CMK (cell line): Measurements from ENCODE around the gene CISD3.
A peak's percentile ranks its signal among the peaks of the same experiment; 100 is the strongest.

Experiments used
- DNase-seq: peaks from one replicate; pipeline ENCODE4 v3.0.0-alpha.2; 2010; ENCODE audit warnings: low read depth

CISD3 gene

DNA sequence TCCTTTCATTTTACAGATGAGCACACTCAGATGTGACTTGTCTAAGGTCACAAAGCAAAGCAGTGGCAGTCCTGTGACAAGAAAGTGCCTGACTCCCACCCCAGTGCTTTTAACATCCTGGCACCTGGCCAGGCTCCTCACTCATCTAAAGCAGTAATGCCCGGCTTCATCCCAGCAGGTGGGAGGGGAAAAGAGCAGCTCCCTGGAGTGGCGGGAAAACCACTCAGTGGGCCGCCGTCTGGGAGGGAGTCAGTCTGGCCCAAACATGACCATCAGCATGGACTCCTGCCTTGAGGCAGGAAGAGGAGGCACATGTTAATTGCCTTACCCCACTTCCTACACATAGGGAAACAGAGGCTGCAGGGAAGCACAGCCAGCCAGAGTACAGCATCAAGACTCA lies 15.4 kb downstream of the CISD3 start:
- no peak for DNase-seq

DNA sequence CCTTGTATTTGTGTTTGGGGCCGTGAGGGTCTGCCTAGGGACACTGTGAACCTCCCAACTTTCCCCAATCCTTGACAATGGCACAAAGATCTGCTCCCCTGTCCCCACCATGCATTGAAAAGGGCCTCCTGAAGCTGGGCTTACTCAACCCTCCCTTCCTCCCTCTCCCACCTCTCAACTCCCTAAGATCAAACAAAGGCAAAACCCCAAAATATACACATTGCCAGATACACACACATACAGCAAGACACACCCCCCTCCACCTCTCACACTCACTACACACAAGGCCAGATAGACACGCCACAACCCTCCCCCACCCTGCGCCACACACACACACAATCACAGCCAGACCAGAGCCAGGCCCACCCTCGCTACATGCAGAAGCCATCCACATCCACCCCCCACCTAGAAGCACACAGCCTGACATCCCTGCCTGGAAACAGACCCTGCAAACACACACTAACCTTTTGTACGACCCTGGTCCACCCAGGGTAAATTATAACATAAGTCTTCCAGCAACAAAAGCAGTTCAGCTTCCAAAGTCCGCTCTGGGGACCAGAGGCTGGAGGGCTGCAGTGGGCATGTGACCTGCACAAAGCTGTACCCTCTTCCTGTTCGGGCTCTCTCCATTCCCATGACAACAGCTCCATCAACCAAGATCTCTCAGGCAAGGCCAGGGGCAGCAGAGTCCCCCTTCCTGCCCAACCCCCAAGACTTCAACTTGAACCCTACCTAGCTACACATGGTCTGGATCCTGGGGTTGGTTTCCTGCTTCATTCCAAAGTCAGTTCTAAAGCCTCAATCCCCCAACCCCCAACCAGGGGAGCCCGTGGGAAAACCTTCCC lies 16.1 kb downstream of the CISD3 start:
- DNase-seq = no peak

DNA sequence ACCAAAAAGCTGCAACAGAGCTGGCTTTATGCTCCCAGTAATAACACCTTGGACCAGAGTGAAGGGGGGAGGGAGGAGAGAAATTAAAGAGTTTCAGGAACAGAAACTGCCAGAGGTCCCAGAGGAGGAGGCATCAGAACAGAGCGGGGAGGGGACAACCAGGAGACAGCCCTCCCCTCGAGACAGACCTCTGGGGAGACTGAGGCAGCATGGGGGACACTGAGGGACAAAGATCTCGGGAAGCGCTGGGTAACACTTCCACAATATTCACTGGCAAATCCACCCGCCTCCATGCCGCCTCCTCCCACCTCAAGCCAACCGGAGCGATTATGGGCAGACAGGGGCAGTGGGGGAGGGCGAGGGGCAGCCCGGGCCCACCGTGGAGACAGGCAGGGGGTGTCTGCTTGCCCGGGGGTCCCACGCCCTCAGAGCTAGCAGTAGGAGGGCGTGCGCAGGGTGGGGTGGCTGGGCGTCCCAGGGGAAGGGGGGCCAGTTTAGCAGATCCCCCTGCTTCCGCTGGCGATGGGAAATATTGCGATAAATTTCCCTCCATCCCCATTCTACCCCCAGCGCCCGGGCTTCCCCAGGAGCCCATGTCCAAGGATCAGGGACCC lies 16.8 kb downstream of the CISD3 start:
- DNase-seq = no peak

DNA sequence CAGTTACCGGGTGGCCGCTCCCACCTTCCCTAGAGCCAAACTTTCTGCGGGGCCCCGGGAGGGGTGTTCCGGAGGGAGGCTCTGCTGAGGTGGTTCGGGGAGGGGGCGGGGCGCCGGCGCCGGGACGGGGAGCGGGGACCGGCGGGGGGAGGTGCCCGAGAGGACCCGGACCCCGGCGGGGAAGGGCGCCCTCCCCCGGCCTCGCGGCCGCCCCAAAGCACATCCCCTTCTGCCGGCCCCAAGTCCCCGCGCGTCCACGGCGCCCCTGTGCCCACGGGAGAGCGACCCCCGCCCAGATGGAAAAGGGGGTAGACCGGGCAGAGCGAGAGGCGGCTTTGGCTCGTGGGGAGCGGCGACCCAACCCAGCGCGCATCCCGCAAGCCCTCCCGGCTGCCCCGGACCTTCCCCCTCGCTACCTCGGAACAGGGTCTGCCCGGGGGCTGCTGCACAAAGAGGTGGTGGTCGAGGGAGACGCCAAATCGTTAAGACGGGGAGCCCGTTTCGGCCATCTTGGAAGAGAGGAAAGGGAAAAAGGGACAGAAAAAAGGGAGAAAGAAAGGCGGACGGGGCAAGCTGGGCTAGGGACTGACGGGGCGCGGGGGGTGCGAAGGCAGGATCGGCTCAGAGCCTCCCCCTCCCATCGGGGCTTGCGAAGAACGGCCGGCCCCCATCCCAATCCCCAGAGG lies 17.5 kb downstream of the CISD3 start:
- peak; percentile 49 for DNase-seq

GRCh38 chr17:38748149-38748891 lies 18.2 kb downstream of the CISD3 start, which contains the start of gene PCGF2:
TSS of gene PCGF2 (minus strand) at chr17:38748336. CDS start at chr17:38740402, 7,934 bp downstream.
- DNase-seq = peak; percentile 78

GRCh38 chr17:38748892-38749222 lies 18.7 kb downstream of the CISD3 start:
- DNase-seq = no peak

DNA sequence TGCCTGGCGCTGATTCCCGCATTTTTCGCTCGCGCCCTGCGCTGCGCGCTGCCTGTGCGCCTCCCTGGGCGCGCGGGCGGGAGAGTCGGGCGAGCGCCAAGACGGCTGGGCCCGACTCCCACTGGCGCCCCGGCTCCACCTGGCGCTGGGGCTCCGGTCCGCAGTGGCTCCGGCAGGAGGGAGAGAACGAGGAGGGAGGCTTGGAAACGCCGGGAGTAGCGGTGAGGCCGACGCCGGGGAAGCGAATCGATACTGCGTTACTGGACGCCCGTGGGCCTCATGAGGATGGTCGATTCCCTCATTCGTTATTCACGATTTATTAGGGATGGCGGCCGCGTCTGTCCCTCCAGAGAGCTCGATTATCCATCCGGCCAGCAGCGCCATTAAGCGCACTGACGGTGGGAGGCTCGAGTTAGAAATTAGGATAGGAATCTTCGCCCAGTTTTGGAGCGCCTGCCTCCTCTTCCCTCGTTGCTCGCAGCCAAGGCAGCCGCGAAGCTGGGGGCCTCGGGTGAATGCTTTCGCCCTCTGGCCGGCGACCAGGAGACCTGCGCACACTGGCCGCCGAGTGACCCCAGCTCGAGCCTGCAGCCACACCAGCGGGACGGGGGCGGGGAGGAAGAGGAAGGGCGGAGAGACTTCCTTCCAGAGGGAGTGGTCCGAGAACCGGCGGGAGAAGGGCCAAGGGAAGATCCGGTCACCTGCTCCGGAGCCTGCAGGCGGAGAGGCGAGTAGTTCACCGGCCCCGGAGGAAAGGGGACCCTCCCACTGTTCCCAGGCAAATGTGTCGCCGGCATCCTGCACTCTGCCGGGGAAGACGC lies 19.3 kb downstream of the CISD3 start:
- peak; percentile 84 for DNase-seq

- no peak for DNase-seq
Observed at GRCh38 chr17:38750044-38750311, 19.8 kb downstream of the CISD3 start.

DNA sequence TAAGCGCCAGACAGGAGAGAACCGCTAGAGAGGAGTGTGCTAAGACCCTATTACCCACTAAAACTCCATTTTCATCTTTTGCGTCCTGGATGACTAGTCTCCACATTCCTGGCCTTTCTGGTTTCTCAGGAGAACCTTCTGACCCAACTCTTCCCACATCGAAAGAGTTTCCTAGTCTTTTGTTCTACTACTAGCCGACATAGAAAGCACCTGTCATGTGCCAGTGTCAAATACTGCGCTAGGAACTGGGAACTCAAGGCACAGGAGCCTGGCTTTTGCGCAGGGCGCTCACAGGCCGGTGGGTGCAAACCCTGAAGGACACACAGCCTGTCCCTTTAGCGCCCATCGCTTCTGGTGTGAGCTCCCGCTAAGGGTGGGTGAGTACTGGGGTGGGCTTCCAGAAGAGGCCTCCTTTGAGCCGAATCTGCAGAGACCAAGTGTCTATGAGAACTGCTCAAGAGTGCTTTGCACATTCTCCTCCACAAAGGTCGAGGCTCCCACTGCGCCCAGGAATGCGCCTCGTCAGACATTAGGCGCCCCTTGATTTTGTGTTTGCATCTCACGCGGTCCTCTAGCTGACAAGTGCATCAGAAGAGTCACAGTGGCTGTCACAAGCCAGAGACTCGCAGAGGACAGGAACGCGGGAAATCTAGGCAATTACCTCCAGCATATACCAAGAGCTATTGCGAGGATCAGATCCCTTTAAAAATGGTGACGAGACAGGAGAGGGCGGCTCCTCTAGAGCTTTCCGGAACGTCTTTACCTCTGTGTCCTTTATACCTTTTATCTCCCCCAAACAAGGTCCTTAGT lies 20.4 kb downstream of the CISD3 start:
- no peak for DNase-seq

- DNase-seq = no peak
Observed at GRCh38 chr17:38751144-38751807, 21.1 kb downstream of the CISD3 start.

DNA sequence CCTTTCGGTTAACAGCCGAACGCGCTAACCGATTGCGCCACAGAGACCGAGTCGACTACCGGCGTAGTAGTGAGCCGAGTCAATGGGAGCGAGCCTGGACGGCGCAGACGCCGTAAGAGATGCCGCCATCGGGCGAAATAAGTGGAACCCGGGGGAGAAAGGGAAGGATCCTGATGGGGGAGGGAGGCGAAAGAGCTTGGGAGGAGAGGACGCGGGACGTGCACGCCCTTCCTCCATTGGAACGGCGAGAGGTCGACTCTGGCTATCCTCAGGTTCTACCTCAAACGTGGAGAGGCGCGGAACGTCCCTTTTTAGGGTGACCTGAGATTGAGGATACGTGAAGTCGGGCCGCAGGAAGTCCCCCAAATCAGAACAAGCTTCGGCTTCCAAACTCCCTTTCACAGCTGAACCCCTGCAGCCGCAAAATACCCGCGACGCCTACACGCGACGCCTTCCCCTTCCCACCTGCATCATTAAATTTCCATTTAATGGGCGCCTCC lies 21.7 kb downstream of the CISD3 start:
- peak; percentile 79 for DNase-seq

GRCh38 chr17:38752308-38753070 lies 22.3 kb downstream of the CISD3 start, which contains the start of gene PSMB3:
TSS of gene PSMB3 (plus strand) at chr17:38752741. CDS start at chr17:38752827, 86 bp downstream.
- peak; percentile 100 for DNase-seq

- DNase-seq = no peak
Observed at GRCh38 chr17:38753071-38753506, 22.9 kb downstream of the CISD3 start.

DNA sequence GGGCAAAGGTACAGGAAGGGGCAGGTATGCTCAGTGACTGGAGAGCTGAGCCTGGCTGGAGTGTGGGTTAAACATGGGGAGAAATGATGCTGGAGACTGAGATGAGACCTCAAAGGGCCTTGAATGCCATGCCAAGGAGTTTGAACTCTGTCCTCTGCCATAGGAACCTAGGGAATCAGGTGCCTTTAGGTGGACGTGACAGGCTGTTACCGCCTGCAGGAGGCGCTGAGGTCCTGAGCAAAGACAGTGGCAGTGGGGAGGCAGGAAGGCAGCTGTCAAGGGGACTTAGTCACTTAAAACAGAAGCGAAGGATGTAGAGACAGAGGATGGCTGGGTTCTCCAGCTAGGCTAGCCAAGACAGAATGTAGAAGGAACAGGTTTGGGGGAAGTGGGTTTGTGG lies 31.5 kb downstream of the CISD3 start:
- DNase-seq = no peak

DNA sequence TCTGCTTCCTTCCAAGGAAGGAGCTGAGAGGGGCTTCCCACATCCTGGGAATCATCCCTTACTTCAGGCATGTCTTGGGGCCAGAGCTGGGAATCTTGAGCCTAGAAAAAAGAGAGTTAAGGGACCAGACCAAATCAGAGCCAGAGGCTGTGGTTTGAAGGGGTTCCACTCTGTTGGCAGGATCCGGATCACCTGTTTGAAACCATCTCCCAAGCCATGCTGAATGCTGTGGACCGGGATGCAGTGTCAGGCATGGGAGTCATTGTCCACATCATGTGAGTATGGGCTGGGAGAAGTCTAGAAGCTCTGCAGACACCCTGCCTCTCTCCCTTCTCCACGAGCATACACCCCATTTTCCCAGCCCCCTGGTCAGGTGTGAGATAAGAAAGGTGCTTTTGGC lies 32.1 kb downstream of the CISD3 start:
- DNase-seq = no peak

DNA sequence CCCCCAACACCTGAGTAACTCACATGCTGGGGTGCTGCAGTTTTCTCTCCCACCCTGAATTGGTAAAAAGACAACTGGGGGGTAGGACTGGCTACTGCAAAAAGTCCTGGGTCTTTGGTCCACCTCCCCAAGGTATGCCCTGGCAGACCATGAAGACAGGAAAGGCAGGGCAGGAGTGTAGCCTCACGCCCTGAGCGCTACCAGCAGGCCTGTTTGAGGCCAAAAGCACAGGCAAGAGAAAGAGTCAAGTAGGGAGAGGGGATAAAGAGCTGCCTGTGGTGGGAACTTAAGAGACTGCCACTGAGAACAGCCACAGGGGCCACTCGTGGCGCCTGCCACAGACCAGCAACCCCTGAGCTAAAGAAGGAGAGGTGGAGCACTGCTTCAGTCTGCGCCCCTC lies 36.2 kb downstream of the CISD3 start:
- no peak for DNase-seq

DNA sequence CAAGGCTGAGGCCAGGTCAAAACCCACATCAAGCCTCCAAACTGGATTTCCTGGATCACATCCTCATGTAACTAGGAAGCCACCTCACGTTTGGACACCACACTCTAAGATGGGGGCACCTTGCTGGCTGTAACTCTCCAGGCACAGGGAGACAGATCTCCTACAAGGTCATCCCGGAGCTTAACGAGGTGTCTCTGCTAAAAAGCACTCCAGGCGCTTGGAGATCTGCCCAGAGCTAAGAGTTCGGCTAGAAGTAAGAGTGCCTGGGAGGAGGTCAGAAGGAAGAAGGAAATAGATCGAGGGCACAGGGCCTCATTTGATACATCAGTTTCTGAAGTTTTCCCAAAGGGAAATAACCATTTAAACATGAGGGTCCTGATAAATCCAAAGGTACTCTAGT lies 38.3 kb downstream of the CISD3 start:
- DNase-seq = no peak

DNA sequence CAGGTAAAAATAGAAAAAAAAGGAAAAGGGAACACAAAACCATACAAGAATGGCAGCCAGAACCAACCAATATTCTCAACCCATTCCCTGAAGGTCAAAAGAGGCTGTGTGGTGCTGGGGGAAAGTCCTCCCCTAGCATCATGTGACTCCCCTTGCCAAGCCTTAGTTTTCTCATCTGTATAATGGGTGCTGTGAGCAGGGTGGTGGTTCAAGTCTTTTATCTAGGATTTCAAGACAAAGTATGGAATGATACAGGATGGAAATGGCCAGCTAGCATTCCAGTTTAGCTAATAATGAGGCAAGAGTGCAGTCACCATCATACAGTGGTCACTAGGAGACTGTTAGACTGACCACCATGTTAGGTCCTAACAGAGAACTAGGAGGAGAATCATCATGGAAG lies 43.1 kb downstream of the CISD3 start:
- no peak for DNase-seq

DNA sequence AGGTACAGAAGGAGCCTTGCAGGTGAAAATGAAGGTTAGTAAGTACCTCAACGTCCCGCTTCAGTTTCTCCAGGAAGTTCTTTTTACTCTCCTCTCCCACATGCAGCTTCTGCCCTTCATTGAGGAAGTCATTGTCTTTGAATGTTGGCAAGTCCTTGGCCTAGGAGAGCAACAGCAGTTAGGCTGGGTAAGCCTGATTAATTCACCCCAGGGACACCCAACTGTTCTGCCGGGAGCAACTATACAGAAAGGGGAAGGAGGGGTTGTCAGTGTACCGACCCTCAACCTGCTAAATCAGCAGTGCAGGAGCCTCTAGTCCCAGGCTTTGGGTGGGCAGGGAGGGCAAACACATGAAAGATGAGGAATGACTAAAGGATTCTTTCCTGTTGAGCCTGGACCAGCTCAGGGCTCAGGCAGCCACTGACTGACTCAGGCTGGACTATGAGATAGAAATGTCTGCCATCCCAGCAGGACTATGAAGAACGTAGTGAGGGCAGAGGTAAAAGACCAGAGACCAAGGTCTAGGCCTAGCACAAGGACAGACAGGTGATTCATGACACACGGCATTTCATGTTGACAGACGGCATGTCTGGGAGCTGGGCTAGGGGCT lies 47.6 kb downstream of the CISD3 start:
- DNase-seq = no peak
